OCI-LY7 (cell line): ENCODE results near the gene SPECC1L. TPM values are rescaled to one million over a fixed set of nuclear protein-coding genes. Genes with fewer than 3 reads are reported as not detected.
"Not testable (repeated sequence)": the region's sequence is repeated elsewhere in the genome, so short reads cannot be mapped to it uniquely, and the experiment has no call there.

Experiments used
- BruUV-seq: library from RNA; stranded (reverse); fragments of 400-500 nt; replicated peaks from 2 replicates; lab custom pipeline; 2021; lab: Mats Ljungman, UMichigan
- CTCF ChIA-PET: fragments of 300-600 bp; sonication (Branson Sonifier 250); formaldehyde crosslinking; loops from one replicate; lab custom pipeline; 2022; ENCODE audit warnings: antibody characterized with exemption; ENCODE audit not compliant: unreplicated experiment; lab: Charles Lee
- POLR2A ChIA-PET: fragments of 300-600 bp; sonication (Branson Sonifier 250); formaldehyde crosslinking; loops from one replicate; lab custom pipeline; 2022; ENCODE audit warnings: antibody characterized with exemption; lab: Charles Lee
- DNase-seq: peaks from one replicate; pipeline ENCODE4 v3.0.0-alpha.2; 2015; ENCODE audit warnings: low spot score
- H2AFZ ChIP-seq: fragments of 200-600 bp; sonication (generic), shearing (Covaris generic); 2 replicates; pipeline ENCODE4 v1.6.1; 2014; ENCODE audit warnings: mild to moderate bottlenecking, antibody characterized with exemption, low read length, moderate library complexity
- H3K27ac ChIP-seq: fragments of 200-600 bp; sonication (generic); 2 replicates; pipeline ENCODE4 v1.5.1; 2014; ENCODE audit warnings: mixed run types, low read depth, mild to moderate bottlenecking, moderate library complexity, low read length, inconsistent platforms; ENCODE audit not compliant: poor library complexity, severe bottlenecking
- H3K36me3 ChIP-seq: fragments of 200-600 bp; sonication (generic); 2 replicates; pipeline ENCODE4 v1.6.1; 2014; ENCODE audit warnings: mild to moderate bottlenecking, antibody characterized with exemption, low read length, moderate library complexity, mixed read lengths; ENCODE audit not compliant: insufficient read depth
- H3K4me1 ChIP-seq: fragments of 200-600 bp; sonication (generic); 2 replicates; pipeline ENCODE4 v1.5.1; 2014; ENCODE audit warnings: mild to moderate bottlenecking, low read length; ENCODE audit not compliant: insufficient read depth, poor library complexity, severe bottlenecking
- H3K4me2 ChIP-seq: fragments of 200-600 bp; sonication (generic); 2 replicates; pipeline ENCODE4 v1.6.1; 2014; ENCODE audit warnings: mild to moderate bottlenecking, low read length
- H3K4me3 ChIP-seq: fragments of 200-600 bp; sonication (generic); 2 replicates; pipeline ENCODE4 v1.5.1; 2014; ENCODE audit warnings: mild to moderate bottlenecking, low read depth, low read length; ENCODE audit not compliant: poor library complexity, severe bottlenecking
- H3K79me2 ChIP-seq: fragments of 200-600 bp; sonication (generic); 2 replicates; pipeline ENCODE4 v1.6.1; 2016; ENCODE audit warnings: low read depth, mild to moderate bottlenecking, low read length, moderate library complexity, mixed read lengths; ENCODE audit not compliant: insufficient read depth
- H3K9me2 ChIP-seq: fragments of 200-600 bp; sonication (generic); 2 replicates; pipeline ENCODE4 v1.6.1; 2016; ENCODE audit warnings: mild to moderate bottlenecking, low read length, mixed read lengths; ENCODE audit not compliant: insufficient read depth
- H3K9me3 ChIP-seq: fragments of 200-600 bp; sonication (generic); 2 replicates; pipeline ENCODE4 v1.6.1; 2014; ENCODE audit warnings: mild to moderate bottlenecking, mixed run types, low read length, mixed read lengths
- H4K20me1 ChIP-seq: fragments of 200-600 bp; sonication (generic); 2 replicates; pipeline ENCODE4 v1.6.1; 2014; ENCODE audit warnings: mild to moderate bottlenecking, antibody characterized with exemption, low read length, moderate library complexity, mixed read lengths; ENCODE audit not compliant: insufficient read depth
- CTCF ChIP-seq: fragments of 200-600 bp; sonication (generic); conservative IDR thresholded peaks from 2 replicates; pipeline ENCODE4 v1.5.1; 2014; ENCODE audit warnings: mild to moderate bottlenecking, antibody characterized with exemption, low read length, moderate library complexity, mixed read lengths
- EZH2phosphoT487 ChIP-seq: fragments of 200-600 bp; sonication (generic); IDR thresholded peaks from 2 replicates; pipeline ENCODE4 v1.6.1; 2018; ENCODE audit warnings: low read depth, borderline replicate concordance, mild to moderate bottlenecking, mixed run types, antibody characterized with exemption, low read length, moderate library complexity, mixed read lengths
- intact Hi-C: fragments of 100-400 bp; cut with micrococcal nuclease; formaldehyde crosslinking; loops from one replicate; pipeline ENCODE4 v1.10.0; 2022; ENCODE audit not compliant: unreplicated experiment
- total RNA-seq, 2 experiments: library from RNA; depleted of rRNA in 1 of 2; stranded (reverse); fragments of >200 nt in 1 of 2; shearing (Covaris generic) in 1 of 2; gene quantifications; 2 replicates each; pipeline ENCODE4 v1.2.3, GENCODE V29; 2014 to 2022

Gene SPECC1L
- total RNA-seq, 2 experiments from 2014 or later, result 47.0 to 66.2 TPM

GRCh38 chr22:24317511-24317910 lies 46.9 kb downstream of the SPECC1L start:
- intact Hi-C loops, H3K27ac ChIP-seq, H3K9me3 ChIP-seq, H3K4me2 ChIP-seq, DNase-seq, H4K20me1 ChIP-seq, H3K79me2 ChIP-seq, BruUV-seq, H2AFZ ChIP-seq, POLR2A ChIA-PET, CTCF ChIA-PET, H3K4me1 ChIP-seq, H3K4me3 ChIP-seq, H3K9me2 ChIP-seq: not testable (repeated sequence)
- peaks cover 72% of the 10 kb centered on the region for H3K36me3 ChIP-seq

GRCh38 chr22:24319451-24319850 lies 48.8 kb downstream of the SPECC1L start:
- Histone ChIP-seq H3K27ac (no peak overlapping the region), H3K4me1 (no peaks in the 10 kb centered on the region), H3K9me3 (no peaks in the 10 kb centered on the region), H3K4me2 (no peak overlapping the region), H3K4me3 (no peak overlapping the region), H3K9me2 (no peaks in the 10 kb centered on the region), H4K20me1 (no peaks in the 10 kb centered on the region), H3K36me3 (peaks cover 72% of the 10 kb centered on the region), H2AFZ (no peak overlapping the region), H3K79me2 (no peaks in the 10 kb centered on the region)
- ChIA-PET POLR2A (no interaction called here), CTCF (no interaction called here)
- TF ChIP-seq CTCF, result no peak
- TF ChIP-seq EZH2phosphoT487, result no peak
- BruUV-seq, result no TSS peak
- intact Hi-C loops, result no loop called here
- DNase-seq, result no peak

- intact Hi-C loops, result no loop called here
- BruUV-seq, result no TSS peak
- CTCF ChIA-PET, result no interaction called here
- H3K27ac ChIP-seq, result no peak overlapping the region
- H2AFZ ChIP-seq, result no peak overlapping the region
- no peak overlapping the region for H3K4me3 ChIP-seq
- H3K9me3 ChIP-seq, result no peaks in the 10 kb centered on the region
- no peaks in the 10 kb centered on the region for H3K9me2 ChIP-seq
- no peaks in the 10 kb centered on the region for H4K20me1 ChIP-seq
- H3K4me1 ChIP-seq, result peaks cover 4% of the 10 kb centered on the region
- peaks cover 76% of the 10 kb centered on the region for H3K36me3 ChIP-seq
- H3K4me2 ChIP-seq, result no peak overlapping the region
- POLR2A ChIA-PET, result no interaction called here
- TF ChIP-seq CTCF, result no peak
- no peak for TF ChIP-seq EZH2phosphoT487
- H3K79me2 ChIP-seq, result no peaks in the 10 kb centered on the region; the same call in 1 of the 2 replicates
- DNase-seq, result no peak
These were observed 51.4 kb downstream of the SPECC1L start for GRCh38 chr22:24321999-24322398.
